ENCODE results near the gene TIMP3.

- no peak for TF ChIP-seq SIN3A (IDR thresholded peaks at IDR 0.05; ENCODE audit: borderline replicate concordance, low read depth, low read length)
- TF ChIP-seq JUND (IDR thresholded peaks at IDR 0.05), result no peak
- no peak for TF ChIP-seq CTCF (IDR thresholded peaks at IDR 0.05)
- no peak for TF ChIP-seq EZH2phosphoT487 (IDR thresholded peaks at IDR 0.05; ENCODE audit: borderline replicate concordance, low read depth)
- TF ChIP-seq REST (IDR thresholded peaks at IDR 0.05; ENCODE audit: low read depth, low read length), result no peak
- no peak for TF ChIP-seq MEF2A (IDR thresholded peaks at IDR 0.05; ENCODE audit: borderline replicate concordance, low read depth)
- TF ChIP-seq PBX3 (IDR thresholded peaks at IDR 0.05), result no peak
- no peak for TF ChIP-seq EP300 (IDR thresholded peaks at IDR 0.05; ENCODE audit: borderline replicate concordance in 1 of 2, low read depth in 1 of 2, low read length in 1 of 2)
- no peak for TF ChIP-seq GABPA (IDR thresholded peaks at IDR 0.05; ENCODE audit: low read depth)
- no peak for TF ChIP-seq MAX (IDR thresholded peaks at IDR 0.05; ENCODE audit: low read depth)
- no peak for TF ChIP-seq USF2 (IDR thresholded peaks at IDR 0.05; ENCODE audit: borderline replicate concordance, low read depth, low read length)
Observed at GRCh38 chr22:32803020-32803737, 1.7 kb downstream of the TIMP3 start.

Data from SK-N-SH (cell line).